Kidney (tissue), 14 donors: ENCODE results near the gene ZBTB40. TPM values are rescaled to one million over a fixed set of nuclear protein-coding genes. Genes with fewer than 3 reads are reported as not detected.
A peak's percentile ranks its signal among the peaks of the same experiment; 100 is the strongest.

Experiments used
- DNase-seq, 5 donors: peaks; one replicate each; pipeline ENCODE4 v3.0.0-alpha.2; 2013 to 2020
- FAIRE-seq: peaks from 2 replicates; lab custom pipeline; 2012; peaks lifted over from hg19 to GRCh38; lab: Jason Lieb, UNC
- H3K27ac ChIP-seq, 2 donors: one replicate each; pipeline ENCODE4 v1.7.0; 2013; ENCODE audit warnings: low read depth in 2 of 2, low read length in 2 of 2, inconsistent platforms in 1 of 2
- H3K27me3 ChIP-seq: one replicate; pipeline ENCODE4 v1.7.1; 2013; ENCODE audit warnings: low read length, inconsistent platforms; ENCODE audit not compliant: control insufficient read depth, insufficient read depth
- H3K36me3 ChIP-seq, 3 donors: one replicate each; pipeline versions ENCODE4 v1.7.0 to v1.7.1; 2013; ENCODE audit warnings: low read length in 3 of 3, control low read depth in 1 of 3, inconsistent platforms in 1 of 3; ENCODE audit not compliant: insufficient read depth in 3 of 3, control insufficient read depth in 2 of 3
- H3K4me1 ChIP-seq, 3 donors: one replicate each; pipeline versions ENCODE4 v1.7.0 to v1.7.1; 2013; ENCODE audit warnings: low read length in 3 of 3, inconsistent platforms in 1 of 3, low read depth in 1 of 3; ENCODE audit not compliant: control insufficient read depth in 2 of 3, insufficient read depth in 2 of 3
- H3K4me3 ChIP-seq, 3 donors: one replicate each; pipeline versions ENCODE4 v1.7.0 to v1.8.1; 2013; ENCODE audit warnings: low read length in 3 of 3, control low read depth in 1 of 3, inconsistent platforms in 1 of 3
- H3K9ac ChIP-seq, 3 donors: one replicate each; pipeline versions ENCODE4 v1.7.0 to v1.7.1; 2013; ENCODE audit warnings: low read length in 3 of 3, control low read depth in 1 of 3, inconsistent platforms in 1 of 3
- H3K9me3 ChIP-seq, 3 donors: one replicate each; pipeline versions ENCODE4 v1.7.0 to v1.7.1; 2013; ENCODE audit warnings: low read length in 3 of 3, control low read depth in 1 of 3, inconsistent platforms in 1 of 3; ENCODE audit not compliant: control insufficient read depth in 2 of 3, insufficient read depth in 1 of 3
- CTCF ChIP-seq: IDR thresholded peaks from 3 replicates; pipeline ENCODE4 v1.5.1; 2012; ENCODE audit warnings: mild to moderate bottlenecking, moderate library complexity, borderline replicate concordance; ENCODE audit not compliant: insufficient read depth; ENCODE audit errors: extremely low read depth
- intact Hi-C: fragments of 100-400 bp; cut with DNase I; formaldehyde crosslinking; loops from one replicate; pipeline ENCODE4 v1.11.1; 2022
- polyA plus RNA-seq: library from polyadenylated mRNA; stranded (reverse); fragments of 350-450 nt; fragmentation: Illumina TruSeq; extraction: RNeasy Lipid Tissue Mini Kit (QIAGEN cat#74804); gene quantifications from one replicate; pipeline ENCODE4 v1.2.3, GENCODE V29; 2014; ENCODE audit warnings: low read depth, low replicate concordance; ENCODE audit not compliant: insufficient read depth
- total RNA-seq: library from RNA; stranded (reverse); fragmentation: NEBNext Ultra II Directional; extraction: Animal tissue kit (Norgen Biotek cat#: 25700); gene quantifications from one replicate; pipeline ENCODE4 v1.2.1, GENCODE V29; 2021
- donor health status: control.
- donor health status: control.
- donor health status: control.
- donor health status: control.
- donor health status: control.
- donor health status: DM: yes; HTN: yes; CAD: no.
- donor health status: Normal renal cell carcinoma (clear cell type).

ZBTB40 gene
- total and polyA plus RNA-seq, 2 donors from 2014 or later = 4.3 to 17.4 TPM

- no peak overlapping the region for H3K4me3 ChIP-seq
These were observed 33.3 kb upstream of the ZBTB40 start for GRCh38 chr1:22418312-22418711.

GRCh38 chr1:22418933-22419382 lies 32.7 kb upstream of the ZBTB40 start:
- no peak overlapping the region for H3K4me3 ChIP-seq
- no peaks in the 10 kb centered on the region for H3K9me3 ChIP-seq
- peaks cover 0 to 5% (median 3%) of the 10 kb centered on the region in 3 donors for H3K4me1 ChIP-seq
- H3K27ac ChIP-seq = no peak overlapping the region
- DNase-seq = peak in 1 of 5 donors; percentile 55
- no peak overlapping the region for H3K9ac ChIP-seq
- FAIRE-seq = no peak
- TF ChIP-seq CTCF = no peak
- intact Hi-C loops = no loop called here
- H3K27me3 ChIP-seq = no peaks in the 10 kb centered on the region
- H3K36me3 ChIP-seq = no peaks in the 10 kb centered on the region

More at GRCh38 chr1:22418312-22418711, 33.3 kb upstream of the ZBTB40 start:
- DNase-seq (peak in 4 of 5 donors; percentile 47 to 80 (median 64)), FAIRE-seq (no peak)
- intact Hi-C loops = no loop called here
- Histone ChIP-seq H3K9ac (no peak overlapping the region), H3K9me3 (no peaks in the 10 kb centered on the region), H3K4me1 (peaks cover 0 to 5% (median 3%) of the 10 kb centered on the region in 3 donors), H3K27me3 (no peaks in the 10 kb centered on the region), H3K36me3 (no peaks in the 10 kb centered on the region), H3K27ac (no peak overlapping the region)
- TF ChIP-seq CTCF = no peak

DNA sequence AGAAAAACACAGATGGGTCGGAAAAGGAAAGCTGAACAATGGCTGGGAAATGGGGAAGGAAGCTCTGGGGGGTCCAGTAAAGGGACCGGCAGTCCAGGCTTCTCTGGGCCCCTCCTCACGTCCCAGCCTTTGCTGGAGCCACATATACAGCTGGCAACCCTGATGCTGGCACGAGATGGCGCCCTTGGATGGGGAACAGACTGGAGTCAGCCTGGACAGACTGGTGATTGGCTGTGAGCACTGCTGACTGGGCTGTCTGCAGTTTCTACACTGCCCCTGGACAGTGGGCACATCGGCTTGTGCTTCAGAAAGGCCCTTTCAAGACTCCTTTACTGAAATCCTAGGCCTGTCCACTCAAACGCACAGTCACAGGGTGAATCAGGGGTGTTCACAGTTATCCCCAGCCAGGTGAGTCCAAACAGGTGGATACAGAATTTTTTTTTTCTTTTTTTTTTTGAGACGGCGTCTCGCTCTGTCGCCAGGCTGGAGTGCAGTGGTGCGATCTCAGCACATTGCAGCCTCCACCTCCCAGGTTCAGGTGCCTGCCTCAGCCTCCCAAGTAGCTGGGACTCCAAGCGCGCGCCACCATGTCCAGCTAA lies 31.1 kb upstream of the ZBTB40 start:
- TF ChIP-seq CTCF = peak; percentile 92

DNA sequence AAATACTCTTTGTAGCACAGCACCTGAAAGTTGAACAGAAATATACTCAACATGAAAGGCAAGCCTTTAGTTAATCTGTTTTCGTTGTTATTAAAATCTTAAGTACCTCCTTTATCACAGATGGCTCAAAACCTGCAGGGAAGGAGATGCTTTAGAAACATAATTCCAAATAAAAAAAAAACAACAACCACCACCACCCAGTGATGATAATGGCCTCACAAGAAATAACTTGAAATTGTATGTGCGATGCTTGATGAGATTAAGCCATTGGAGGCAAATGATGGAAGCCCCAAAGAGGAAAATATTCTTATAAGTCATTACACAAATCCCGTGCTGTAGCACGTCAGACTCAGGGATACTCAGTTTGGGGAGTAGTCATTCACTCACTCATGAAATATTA lies 24.9 kb upstream of the ZBTB40 start:
- H3K9ac ChIP-seq = no peak overlapping the region
- H3K36me3 ChIP-seq = no peaks in the 10 kb centered on the region
- H3K4me1 ChIP-seq = no peaks in the 10 kb centered on the region
- no peak overlapping the region for H3K27ac ChIP-seq
- DNase-seq (no peak), FAIRE-seq (no peak)
- no peak for TF ChIP-seq CTCF
- no peaks in the 10 kb centered on the region for H3K9me3 ChIP-seq
- no peaks in the 10 kb centered on the region for H3K27me3 ChIP-seq
- no peak overlapping the region for H3K4me3 ChIP-seq
- intact Hi-C loops = no loop called here

More for the DNA sequence above, 31.1 kb upstream of the ZBTB40 start:
- Histone ChIP-seq H3K9ac (no peak overlapping the region), H3K27me3 (no peaks in the 10 kb centered on the region), H3K4me3 (no peak overlapping the region), H3K9me3 (no peaks in the 10 kb centered on the region), H3K27ac (no peak overlapping the region), H3K4me1 (peaks cover 0 to 5% (median 3%) of the 10 kb centered on the region in 3 donors), H3K36me3 (no peaks in the 10 kb centered on the region)
- peak; percentile 88 to 90 (median 89) for DNase-seq
- FAIRE-seq = no peak
- intact Hi-C loops = loop anchor here (5.0 kb wide), 1 partner anchor 222 kb away; the partner anchor contains the start of gene C1QC
